T47D (cell line): ENCODE data around the gene MCFD2.
"Not testable (repeated sequence)": the region's sequence is repeated elsewhere in the genome, so short reads cannot be mapped to it uniquely, and the experiment has no call there.

Source experiments
- DNase-seq, 2 experiments: peaks; one replicate each; pipeline versions ENCODE4 v3.0.0 to v3.0.0-alpha.2; 2011 to 2012; ENCODE audit warnings: low read depth in 1 of 2, low spot score in 1 of 2
- JUND ChIP-seq: IDR thresholded peaks from 2 replicates; pipeline ENCODE4 v1.6.1; 2012; ENCODE audit warnings: low read depth
- in situ Hi-C: cut with HindIII; loops from 2 replicates; pipeline ENCODE4 v1.10.0; 2016; ENCODE audit warnings: low sequenced_read_pairs, low pct_unique_long_range_greater_than_20kb

The MCFD2 gene

GRCh38 chr2:46909771-46910419 is 5.7 kb downstream of the MCFD2 start:
- in situ Hi-C loops = no loop called here
- DNase-seq = no peak
- no peak for TF ChIP-seq JUND

DNA sequence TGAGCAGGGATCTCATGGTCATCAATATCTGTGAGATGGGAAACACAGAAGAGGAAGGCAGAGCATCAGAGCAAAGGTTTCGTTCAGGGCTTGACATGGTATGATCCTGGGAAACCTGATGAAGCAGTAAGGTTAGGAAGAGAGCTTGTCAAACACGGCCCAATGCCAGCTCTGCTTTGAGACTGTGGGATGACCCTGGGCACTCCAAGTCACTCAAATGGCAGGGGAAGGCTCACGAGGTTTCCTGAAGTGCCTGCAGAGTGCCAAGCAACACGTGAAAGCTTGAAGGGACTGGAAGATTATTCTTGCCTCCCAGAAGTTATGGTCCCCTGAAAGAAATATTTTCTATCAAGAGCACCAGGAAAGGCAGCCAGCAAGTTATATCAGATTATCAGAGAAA is 6.5 kb downstream of the MCFD2 start:
- no peak for TF ChIP-seq JUND
- DNase-seq = no peak
- in situ Hi-C loops = no loop called here

- DNase-seq, in situ Hi-C loops: not testable (repeated sequence)
Observed at GRCh38 chr2:46904908-46905678, 10.5 kb downstream of the MCFD2 start.

- in situ Hi-C loops, DNase-seq: not testable (repeated sequence)
Observed at GRCh38 chr2:46902980-46903379, 12.6 kb downstream of the MCFD2 start.

DNA sequence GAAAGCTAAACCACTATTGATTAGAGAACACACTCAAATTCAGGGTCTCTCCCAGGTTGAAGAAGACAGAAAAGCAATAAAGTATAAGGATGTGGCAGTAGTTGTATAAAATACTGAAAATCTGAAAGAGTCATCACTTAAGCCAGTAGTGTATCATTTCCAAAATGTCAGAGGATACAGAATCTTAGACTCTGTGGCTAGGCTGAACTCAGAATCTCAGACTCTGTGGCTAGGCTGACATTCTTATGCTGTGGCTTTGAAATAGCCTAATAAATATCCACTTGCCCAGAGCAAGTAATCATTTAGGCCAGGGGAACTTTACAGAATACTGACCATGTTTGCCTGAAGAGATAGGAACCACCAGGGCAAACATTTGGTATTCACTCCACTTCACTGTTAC is 13.1 kb downstream of the MCFD2 start:
- TF ChIP-seq JUND = no peak
- DNase-seq = no peak
- in situ Hi-C loops = no loop called here

DNA sequence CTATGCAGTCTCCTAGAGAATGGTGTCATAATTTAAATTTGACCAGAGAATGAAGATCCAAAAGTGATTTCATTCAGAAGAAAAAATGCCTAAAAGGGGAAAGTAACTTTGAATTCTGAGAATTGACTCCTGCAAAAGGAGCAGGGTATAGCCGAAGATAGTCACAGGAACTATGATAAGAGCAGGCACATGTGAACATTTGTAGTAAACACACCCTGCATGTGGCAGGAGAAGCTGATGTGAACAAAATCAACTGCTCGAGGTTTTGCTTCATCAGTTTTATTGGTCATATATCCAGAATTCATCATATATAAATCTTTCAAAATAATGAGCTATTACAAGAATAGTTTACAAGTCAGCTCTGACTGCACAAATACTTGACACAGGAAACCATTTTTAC is 14.0 kb downstream of the MCFD2 start:
- in situ Hi-C loops = no loop called here
- TF ChIP-seq JUND = no peak
- DNase-seq = no peak

DNA sequence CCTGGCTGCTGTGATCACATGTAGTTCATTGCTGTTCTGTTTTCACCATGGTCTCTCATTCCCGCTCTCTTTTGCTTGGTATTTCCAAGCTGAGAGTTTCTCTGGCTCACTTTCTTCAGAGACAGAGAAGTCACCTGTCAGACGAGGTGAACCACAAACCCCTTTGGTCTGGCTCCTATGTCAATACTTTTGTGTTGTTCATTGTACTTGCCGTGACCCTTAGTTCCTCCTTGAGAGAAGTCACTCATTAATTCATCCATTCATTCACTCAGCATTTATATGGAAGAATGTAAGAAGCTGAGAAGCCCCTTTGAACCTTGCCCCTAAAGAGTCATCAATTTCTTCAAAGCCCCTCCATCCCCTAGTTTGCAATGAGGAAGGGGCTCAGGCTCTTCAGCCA is 15.2 kb downstream of the MCFD2 start:
- no peak for TF ChIP-seq JUND
- no peak for DNase-seq
- in situ Hi-C loops = no loop called here

DNA sequence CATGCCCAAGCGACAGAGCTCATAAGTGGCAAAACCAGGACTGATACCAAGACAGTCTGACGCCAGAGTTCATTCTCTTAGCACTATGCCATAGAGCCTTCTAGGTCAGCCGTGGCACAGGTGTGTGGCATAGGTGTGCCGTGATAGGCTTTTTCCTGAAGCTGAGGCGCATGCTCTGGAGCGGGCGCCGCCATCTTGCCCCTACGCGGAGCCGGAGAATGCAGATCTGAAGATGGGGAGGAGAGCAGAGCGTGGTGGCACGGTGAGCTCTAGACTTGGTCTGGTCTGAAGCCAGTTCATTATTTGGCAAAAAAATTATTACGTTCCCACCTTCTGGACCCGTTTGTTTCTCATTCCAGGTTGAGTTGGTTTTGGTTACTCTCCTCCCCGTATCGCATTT is 16.6 kb downstream of the MCFD2 start:
- TF ChIP-seq JUND = no peak
- in situ Hi-C loops = no loop called here

DNA sequence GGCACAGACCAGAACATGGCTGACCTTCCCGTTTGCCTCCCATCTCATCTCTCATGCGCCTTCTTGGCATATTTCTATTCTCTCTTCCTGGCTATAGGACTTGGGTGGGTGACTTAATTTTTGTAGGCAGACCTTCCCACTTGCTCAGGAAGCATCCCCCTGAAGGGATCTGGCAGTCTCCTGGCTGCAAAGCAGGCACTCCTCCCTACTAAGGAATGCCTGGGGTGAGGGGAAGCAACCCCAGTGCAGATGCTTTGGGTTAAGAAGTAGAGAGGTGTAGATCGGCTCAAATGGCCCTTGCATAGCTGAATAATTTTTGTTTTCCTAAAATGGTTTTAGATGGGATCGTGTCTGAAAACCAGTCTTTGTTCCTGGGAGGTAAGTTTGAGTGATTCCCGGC is 17.6 kb downstream of the MCFD2 start:
- in situ Hi-C loops = no loop called here
- no peak for DNase-seq
- no peak for TF ChIP-seq JUND

More for the DNA sequence above, 16.6 kb downstream of the MCFD2 start:
- no peak for DNase-seq

DNA sequence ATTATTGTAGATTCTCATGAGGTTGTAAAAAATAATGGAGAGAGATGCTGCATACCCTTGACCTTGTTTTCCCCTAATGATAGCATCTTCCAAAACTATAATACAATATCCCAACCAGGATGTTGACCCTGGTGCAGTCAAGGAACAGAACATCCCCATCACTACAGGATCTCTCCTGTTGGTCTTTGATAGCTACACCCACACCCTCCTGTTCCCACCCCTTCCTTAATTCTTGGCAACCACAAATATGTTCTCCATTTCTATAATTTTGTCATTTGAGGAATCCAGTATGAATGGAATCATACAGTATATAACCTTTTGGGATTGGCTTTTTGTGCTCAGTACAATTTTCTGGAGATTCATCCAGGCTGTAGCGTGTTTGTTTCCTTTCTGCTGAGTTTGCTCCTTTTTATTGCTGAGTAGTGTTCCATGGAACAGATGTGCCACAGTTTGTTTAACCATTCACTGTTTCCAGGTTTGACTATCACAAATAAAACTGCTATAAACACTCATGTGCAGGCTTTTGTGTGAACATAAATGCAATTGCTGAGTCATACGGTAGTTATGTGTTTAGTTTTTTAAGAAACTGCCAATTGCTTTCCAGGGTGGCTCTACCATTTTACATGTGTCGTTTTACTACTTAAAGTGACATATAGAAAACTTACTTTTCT is 22.2 kb downstream of the MCFD2 start:
- DNase-seq = no peak
- no peak for TF ChIP-seq JUND
- in situ Hi-C loops = no loop called here

- no peak for TF ChIP-seq JUND
- in situ Hi-C loops = no loop called here
- no peak for DNase-seq
Observed at GRCh38 chr2:46891956-46892553, 23.6 kb downstream of the MCFD2 start.

DNA sequence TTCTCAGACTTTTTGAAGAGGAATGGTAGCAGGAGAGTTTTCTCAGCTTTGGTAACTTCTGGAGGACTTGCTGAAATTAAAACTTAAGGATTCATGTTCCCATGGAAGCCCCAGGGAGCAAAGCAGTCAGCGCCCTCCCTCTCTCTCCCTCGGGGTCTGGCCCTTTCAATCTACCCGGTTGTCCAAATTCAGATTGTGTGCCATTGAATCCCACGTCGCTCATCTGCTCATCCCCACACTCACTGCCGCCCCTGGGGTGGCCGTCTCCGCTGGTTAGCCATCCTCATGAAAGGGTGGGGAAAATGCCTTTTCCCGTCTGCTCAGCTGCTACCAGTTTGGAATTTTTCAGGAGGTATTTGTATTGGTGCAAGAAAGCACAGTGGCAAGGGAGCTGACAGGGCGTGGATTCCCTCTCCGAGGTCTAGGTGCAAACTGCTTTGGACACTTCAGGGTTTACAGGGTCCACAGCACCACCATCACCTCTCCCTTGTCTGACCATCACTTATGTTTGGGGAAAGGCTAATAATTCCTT is 27.1 kb downstream of the MCFD2 start:
- in situ Hi-C loops = no loop called here
- no peak for DNase-seq
- TF ChIP-seq JUND = no peak
